Upper lobe of left lung (tissue), 6 donors: ENCODE data around the gene S100A1. TPM values are rescaled to one million over a fixed set of nuclear protein-coding genes. Genes with fewer than 3 reads are reported as not detected.
A peak's percentile ranks its signal among the peaks of the same experiment; 100 is the strongest.

Experiments used
- ATAC-seq, 2 donors: fragments of 200-7000 bp; cut with Tn5 transposase; one replicate each; pipeline ENCODE4 v1.9.1; 2022; ENCODE audit warnings: mild to moderate bottlenecking in 2 of 2, moderate library complexity in 2 of 2; ENCODE audit not compliant: low FRiP score in 2 of 2
- DNase-seq, 2 donors: peaks; one replicate each; pipeline ENCODE4 v3.0.0-alpha.2; 2019 to 2020
- H3K27ac ChIP-seq, 4 donors: fragments of 200-600 bp; sonication (generic); one replicate each; pipeline ENCODE4 v1.5.1; 2016 to 2019
- H3K27me3 ChIP-seq, 4 donors: fragments of 200-600 bp; sonication (generic); one replicate each; pipeline ENCODE4 v1.5.1; 2017 to 2019
- H3K36me3 ChIP-seq, 4 donors: fragments of 200-600 bp; sonication (generic); one replicate each; pipeline ENCODE4 v1.5.1; 2016 to 2019
- H3K4me1 ChIP-seq, 4 donors: fragments of 200-600 bp; sonication (generic); one replicate each; pipeline ENCODE4 v1.5.1; 2018 to 2019
- H3K4me3 ChIP-seq, 4 donors: fragments of 200-600 bp; sonication (generic); one replicate each; pipeline ENCODE4 v1.5.1; 2017 to 2019; ENCODE audit warnings: mild to moderate bottlenecking in 2 of 4, moderate library complexity in 1 of 4
- H3K9me3 ChIP-seq, 4 donors: fragments of 200-600 bp; sonication (generic); one replicate each; pipeline ENCODE4 v1.5.1; 2018 to 2019
- EP300 ChIP-seq, 4 donors: sonication (generic); formaldehyde crosslinking; IDR thresholded peaks; one replicate each; pipeline ENCODE4 v1.5.1; 2017; ENCODE audit warnings: antibody characterized with exemption in 4 of 4, control low read depth in 2 of 4
- POLR2A ChIP-seq, 4 donors: fragments of 450-650 bp; IDR thresholded peaks; one replicate each; pipeline ENCODE4 v1.5.1; 2016 to 2017; ENCODE audit warnings: antibody characterized with exemption in 4 of 4, mild to moderate bottlenecking in 2 of 4
- POLR2AphosphoS5 ChIP-seq, 2 donors: sonication (generic); formaldehyde crosslinking; IDR thresholded peaks; one replicate each; pipeline ENCODE4 v1.5.1; 2017; ENCODE audit warnings: antibody characterized with exemption in 2 of 2
- WGBS, 2 donors: methylation state at CpG; one replicate each; pipeline ENCODE4 v1.1.5; 2017 to 2018; 5-methylcytosine and 5-hydroxymethylcytosine counted together
- total RNA-seq, 6 donors: library from RNA; depleted of rRNA in 4 of 6; stranded (reverse); fragments of >200 nt in 4 of 6; gene quantifications; one replicate each; pipeline versions ENCODE4 v1.1.0 to v1.2.1, GENCODE V29; 2016 to 2021
- TF ChIP-seq, protein P1 (sequence below), 6 experiments: fragments of 450-650 bp in 4 of 6; fragments of 200-600 bp in 2 of 6; sonication (generic) in 2 of 6; IDR thresholded peaks; one replicate each; pipeline ENCODE4 v1.5.1; 2016 to 2019; ENCODE audit warnings: antibody characterized with exemption in 6 of 6
- donor health status: DM: no; HTN: no; CAD: no; lungs with moderate emphysema.
- donor health status: DM: no; HTN: yes; CAD: no; lungs with severe emphysema.

The S100A1 gene
- total RNA-seq, 6 donors from 2014 or later = 1.1 TPM; not detected in 5

- peaks cover 0 to 7% (median 2%) of the 10 kb centered on the region in 4 donors for H3K36me3 ChIP-seq
- peak overlapping the region in 3 of 4 donors; percentile 17 to 46 (median 40) for H3K4me3 ChIP-seq
- TF ChIP-seq, protein P1, sequence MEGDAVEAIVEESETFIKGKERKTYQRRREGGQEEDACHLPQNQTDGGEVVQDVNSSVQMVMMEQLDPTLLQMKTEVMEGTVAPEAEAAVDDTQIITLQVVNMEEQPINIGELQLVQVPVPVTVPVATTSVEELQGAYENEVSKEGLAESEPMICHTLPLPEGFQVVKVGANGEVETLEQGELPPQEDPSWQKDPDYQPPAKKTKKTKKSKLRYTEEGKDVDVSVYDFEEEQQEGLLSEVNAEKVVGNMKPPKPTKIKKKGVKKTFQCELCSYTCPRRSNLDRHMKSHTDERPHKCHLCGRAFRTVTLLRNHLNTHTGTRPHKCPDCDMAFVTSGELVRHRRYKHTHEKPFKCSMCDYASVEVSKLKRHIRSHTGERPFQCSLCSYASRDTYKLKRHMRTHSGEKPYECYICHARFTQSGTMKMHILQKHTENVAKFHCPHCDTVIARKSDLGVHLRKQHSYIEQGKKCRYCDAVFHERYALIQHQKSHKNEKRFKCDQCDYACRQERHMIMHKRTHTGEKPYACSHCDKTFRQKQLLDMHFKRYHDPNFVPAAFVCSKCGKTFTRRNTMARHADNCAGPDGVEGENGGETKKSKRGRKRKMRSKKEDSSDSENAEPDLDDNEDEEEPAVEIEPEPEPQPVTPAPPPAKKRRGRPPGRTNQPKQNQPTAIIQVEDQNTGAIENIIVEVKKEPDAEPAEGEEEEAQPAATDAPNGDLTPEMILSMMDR (IDR thresholded peaks at IDR 0.05) = no peak
- TF ChIP-seq POLR2AphosphoS5 (IDR thresholded peaks at IDR 0.05) (no peak), EP300 (IDR thresholded peaks at IDR 0.05) (no peak), POLR2A (IDR thresholded peaks at IDR 0.05) (no peak)
- peak overlapping the region in 3 of 4 donors; percentile 7 to 99 (median 86) for H3K27ac ChIP-seq
- 76 to 77% methylated on average over 2 of the region's 2 CpGs for WGBS, 2 donors
- DNase-seq (no peak), ATAC-seq (no peak)
- H3K4me1 ChIP-seq = peaks cover 42 to 70% (median 59%) of the 10 kb centered on the region in 4 donors
- no peaks in the 10 kb centered on the region for H3K27me3 ChIP-seq
- no peaks in the 10 kb centered on the region for H3K9me3 ChIP-seq
Measured at GRCh38 chr1:153614189-153614900, 13.9 kb upstream of the S100A1 start.

- WGBS, 2 donors = 84 to 95% methylated on average over 3 to 7 of the region's 7 CpGs
Measured at GRCh38 chr1:153614906-153615305, 13.3 kb upstream of the S100A1 start.

GRCh38 chr1:153615406-153615805 is 12.8 kb upstream of the S100A1 start:
- H3K4me1 ChIP-seq = peaks cover 32 to 60% (median 49%) of the 10 kb centered on the region in 4 donors
- ATAC-seq = no peak
- peak overlapping the region in 3 of 4 donors; percentile 17 to 46 (median 40) for H3K4me3 ChIP-seq
- WGBS, 2 donors = 100% methylated on average over 2 of the region's 2 CpGs; no CpG with 5 or more reads in 1 of the 2 donors
- no peaks in the 10 kb centered on the region for H3K9me3 ChIP-seq
- no peak for DNase-seq
- H3K27ac ChIP-seq = peak overlapping the region; percentile 58 to 86 (median 76)
- H3K27me3 ChIP-seq = no peaks in the 10 kb centered on the region
- TF ChIP-seq POLR2A (IDR thresholded peaks at IDR 0.05) = no peak
- TF ChIP-seq POLR2AphosphoS5 (IDR thresholded peaks at IDR 0.05) = no peak
- no peak for TF ChIP-seq EP300 (IDR thresholded peaks at IDR 0.05)
- TF ChIP-seq, protein P1 (IDR thresholded peaks at IDR 0.05) = no peak
- H3K36me3 ChIP-seq = peaks cover 0 to 8% (median 6%) of the 10 kb centered on the region in 4 donors

More at GRCh38 chr1:153614906-153615305, 13.3 kb upstream of the S100A1 start:
- Histone ChIP-seq H3K9me3 (no peaks in the 10 kb centered on the region), H3K4me3 (peak overlapping the region in 3 of 4 donors; percentile 17 to 46 (median 40)), H3K27ac (peak overlapping the region in 2 of 4 donors; percentile 64 to 86), H3K27me3 (no peaks in the 10 kb centered on the region), H3K36me3 (peaks cover 0 to 7% (median 5%) of the 10 kb centered on the region in 4 donors), H3K4me1 (peaks cover 37 to 65% (median 54%) of the 10 kb centered on the region in 4 donors)
- TF ChIP-seq, protein P1 (IDR thresholded peaks at IDR 0.05) = no peak
- TF ChIP-seq EP300 (IDR thresholded peaks at IDR 0.05) (no peak), POLR2AphosphoS5 (IDR thresholded peaks at IDR 0.05) (no peak), POLR2A (IDR thresholded peaks at IDR 0.05) (no peak)
- DNase-seq (no peak), ATAC-seq (no peak)

DNA sequence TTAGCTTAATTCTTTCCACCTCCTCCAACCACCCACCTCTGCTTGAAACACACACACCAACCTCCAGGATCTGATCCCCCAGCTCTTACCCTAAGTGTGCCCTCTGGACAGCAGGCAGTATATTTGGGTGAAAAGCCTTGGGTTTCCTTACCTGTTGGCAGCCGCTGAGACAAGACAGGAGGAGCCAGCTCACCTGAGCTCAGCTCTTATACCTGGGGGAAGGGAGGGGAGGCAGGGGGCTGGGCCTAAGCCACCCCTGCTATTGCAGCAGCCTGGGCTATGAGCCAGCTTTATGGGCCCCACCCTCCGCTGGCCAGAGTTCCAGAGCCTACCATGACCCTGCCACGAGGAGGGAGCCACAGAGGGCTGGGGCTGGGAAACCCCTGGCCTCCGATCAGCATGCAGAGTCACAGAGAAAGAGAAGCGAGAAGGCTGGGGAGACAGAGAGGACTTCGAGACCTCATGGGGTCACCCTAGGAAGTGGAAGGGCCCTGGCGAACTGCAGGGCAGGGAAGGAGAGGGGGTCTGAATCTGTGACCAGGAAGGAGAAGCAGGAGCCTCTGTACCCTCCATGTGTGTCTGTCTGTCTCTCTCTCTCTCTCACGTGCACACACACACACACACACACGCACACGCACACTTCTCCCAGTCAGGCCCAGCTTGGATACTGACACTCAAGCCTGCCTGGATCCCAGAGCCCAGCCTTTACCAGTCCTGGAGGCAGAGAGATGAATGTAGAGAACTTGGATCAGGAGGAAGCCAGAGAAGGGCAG is 11.9 kb upstream of the S100A1 start, which contains the start of gene S100A14:
Gene S100A14, minus strand, starts transcription at position 182 of the 773 bp plus-strand sequence. CDS start 467 bp downstream, outside the sequence.
- DNase-seq (peak in 1 of 2 donors; percentile 94), ATAC-seq (peak; percentile 67 to 88)
- H3K9me3 ChIP-seq = no peaks in the 10 kb centered on the region
- peaks cover 0 to 8% (median 6%) of the 10 kb centered on the region in 4 donors for H3K36me3 ChIP-seq
- H3K4me3 ChIP-seq = peak within 1 kb of the TSS in 3 of 4 donors; percentile 17 to 46 (median 40)
- no peaks in the 10 kb centered on the region for H3K27me3 ChIP-seq
- peaks cover 22 to 50% (median 39%) of the 10 kb centered on the region in 4 donors for H3K4me1 ChIP-seq
- TF ChIP-seq POLR2A (IDR thresholded peaks at IDR 0.05) (peak in 2 of 4 donors; percentile 36 to 46), POLR2AphosphoS5 (IDR thresholded peaks at IDR 0.05) (peak; percentile 23 to 78), EP300 (IDR thresholded peaks at IDR 0.05) (no peak)
- TF ChIP-seq, protein P1 (IDR thresholded peaks at IDR 0.05) = no peak
- H3K27ac ChIP-seq = peak within 1 kb of the TSS; percentile 58 to 86 (median 76)
- WGBS, 2 donors = 46 to 52% methylated on average over 8 to 10 of the region's 10 CpGs
